HUDEP-2 (cell line): ENCODE measurements around the gene ARL3.
"Not testable (repeated sequence)": the region's sequence is repeated elsewhere in the genome, so short reads cannot be mapped to it uniquely, and the experiment has no call there.

Experiments
- DNase-seq, 76 experiments: peaks; one replicate each; lab custom pipeline; 2025; ENCODE audit not compliant: unreplicated experiment in 76 of 76; lab: John Stamatoyannopoulos, UW

Gene ARL3

GRCh38 chr10:102710609-102711008 lies 3.6 kb downstream of the ARL3 start:
- DNase-seq: peak in 5 of 76 experiments; percentile 2 to 18 (median 10)

- peak in 1 of 76 experiments; percentile 3 for DNase-seq
These were observed 8.7 kb downstream of the ARL3 start for GRCh38 chr10:102705531-102705930.

GRCh38 chr10:102704915-102705314 lies 9.3 kb downstream of the ARL3 start:
- no peak for DNase-seq

- DNase-seq: no peak
These were observed 11.5 kb downstream of the ARL3 start for GRCh38 chr10:102702742-102703141.

GRCh38 chr10:102701796-102702195 lies 12.4 kb downstream of the ARL3 start:
- DNase-seq: no peak

- DNase-seq: no peak
These were observed 12.9 kb downstream of the ARL3 start for GRCh38 chr10:102701272-102701671.

GRCh38 chr10:102698894-102699293 lies 15.3 kb downstream of the ARL3 start:
- no peak for DNase-seq

GRCh38 chr10:102696736-102697135 lies 17.5 kb downstream of the ARL3 start:
- no peak for DNase-seq

GRCh38 chr10:102695401-102695800 lies 18.8 kb downstream of the ARL3 start:
- not testable (repeated sequence) for DNase-seq

- no peak for DNase-seq
These were observed 22.7 kb downstream of the ARL3 start for GRCh38 chr10:102691285-102692066.

GRCh38 chr10:102683736-102684135 lies 30.5 kb downstream of the ARL3 start:
- DNase-seq: no peak

GRCh38 chr10:102682981-102683380 lies 31.2 kb downstream of the ARL3 start:
- DNase-seq: no peak

GRCh38 chr10:102682416-102682815 lies 31.8 kb downstream of the ARL3 start:
- no peak for DNase-seq

GRCh38 chr10:102681696-102682095 lies 32.5 kb downstream of the ARL3 start:
- DNase-seq: no peak

- DNase-seq: no peak
These were observed 34.6 kb downstream of the ARL3 start for GRCh38 chr10:102679596-102679995.

GRCh38 chr10:102678842-102679289 lies 35.3 kb downstream of the ARL3 start:
- peak in 55 of 76 experiments; percentile 10 to 75 (median 40) for DNase-seq

GRCh38 chr10:102678068-102678400 lies 36.2 kb downstream of the ARL3 start:
- no peak for DNase-seq

- no peak for DNase-seq
These were observed 36.7 kb downstream of the ARL3 start for GRCh38 chr10:102677331-102678067.

GRCh38 chr10:102676534-102677315 lies 37.5 kb downstream of the ARL3 start:
- DNase-seq: no peak

GRCh38 chr10:102675666-102676533 lies 38.3 kb downstream of the ARL3 start:
- no peak for DNase-seq
